Measurements from ENCODE around the gene ARHGAP24.

Gene ARHGAP24

DNA sequence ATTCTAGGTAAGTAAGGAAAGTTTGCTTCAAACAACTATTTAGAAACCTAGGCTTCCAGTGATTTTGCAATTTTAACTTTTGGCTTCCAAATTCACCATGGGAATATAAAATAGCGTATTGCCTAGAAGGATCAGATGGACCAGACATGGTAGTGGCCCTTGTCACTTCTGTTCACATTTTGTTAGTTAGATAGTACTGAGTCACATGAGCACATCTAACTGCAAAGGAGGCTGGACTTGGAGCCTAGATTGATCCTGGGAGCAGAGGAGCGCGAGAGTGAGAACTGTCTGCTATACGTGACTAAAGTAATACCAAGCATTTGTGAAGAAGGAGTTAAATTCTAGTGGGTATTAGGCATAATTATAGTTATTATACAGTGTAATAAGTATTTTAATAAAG is 102.4 kb downstream of the ARHGAP24 start:
- in situ Hi-C loops (cut with MboI; ENCODE audit: low sequenced_read_pairs): no loop called here

DNA sequence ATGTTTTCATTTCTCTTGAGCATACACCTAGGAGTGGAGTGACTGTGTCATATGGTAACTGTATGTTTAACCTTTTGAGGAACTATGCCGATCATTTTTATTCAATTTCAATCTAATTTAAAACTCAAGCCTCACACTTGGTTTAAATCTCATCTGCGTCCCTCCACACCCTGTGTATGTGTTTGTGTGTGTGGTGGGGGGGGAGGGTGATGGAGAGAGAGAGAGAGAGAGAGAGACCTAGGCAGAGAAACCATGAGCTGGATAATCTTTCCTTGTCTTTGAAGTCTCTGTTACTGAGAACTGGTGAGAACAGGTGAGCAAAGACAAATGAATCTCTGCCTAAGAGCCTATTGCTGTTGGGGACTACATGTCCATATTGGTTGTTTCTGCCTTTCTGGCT is 105.0 kb downstream of the ARHGAP24 start:
- in situ Hi-C loops (cut with MboI; ENCODE audit: low sequenced_read_pairs): no loop called here

- in situ Hi-C loops (cut with MboI; ENCODE audit: low sequenced_read_pairs): no loop called here
Measured at GRCh38 chr4:85580489-85580888, 105.5 kb downstream of the ARHGAP24 start.

DNA sequence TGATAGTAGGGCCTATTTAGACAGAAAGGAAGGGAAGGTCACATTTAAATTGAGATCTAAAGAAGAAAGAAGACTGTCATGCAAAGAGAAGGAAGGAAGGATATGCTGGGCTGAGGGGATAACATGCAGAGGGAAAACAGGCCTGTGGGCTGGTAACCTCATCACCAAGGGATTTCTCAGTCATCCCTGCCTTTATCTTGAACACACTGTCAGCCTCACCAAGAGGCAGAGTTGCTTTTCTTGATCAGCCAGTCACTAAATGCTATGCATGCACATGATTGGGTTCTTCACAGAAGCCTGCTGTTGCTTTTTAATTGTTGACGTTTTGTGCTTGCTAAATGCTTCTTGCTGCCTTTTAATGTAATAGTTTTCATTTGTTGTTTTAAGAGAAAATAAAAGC is 113.0 kb downstream of the ARHGAP24 start:
- in situ Hi-C loops (cut with MboI; ENCODE audit: low sequenced_read_pairs): no loop called here

DNA sequence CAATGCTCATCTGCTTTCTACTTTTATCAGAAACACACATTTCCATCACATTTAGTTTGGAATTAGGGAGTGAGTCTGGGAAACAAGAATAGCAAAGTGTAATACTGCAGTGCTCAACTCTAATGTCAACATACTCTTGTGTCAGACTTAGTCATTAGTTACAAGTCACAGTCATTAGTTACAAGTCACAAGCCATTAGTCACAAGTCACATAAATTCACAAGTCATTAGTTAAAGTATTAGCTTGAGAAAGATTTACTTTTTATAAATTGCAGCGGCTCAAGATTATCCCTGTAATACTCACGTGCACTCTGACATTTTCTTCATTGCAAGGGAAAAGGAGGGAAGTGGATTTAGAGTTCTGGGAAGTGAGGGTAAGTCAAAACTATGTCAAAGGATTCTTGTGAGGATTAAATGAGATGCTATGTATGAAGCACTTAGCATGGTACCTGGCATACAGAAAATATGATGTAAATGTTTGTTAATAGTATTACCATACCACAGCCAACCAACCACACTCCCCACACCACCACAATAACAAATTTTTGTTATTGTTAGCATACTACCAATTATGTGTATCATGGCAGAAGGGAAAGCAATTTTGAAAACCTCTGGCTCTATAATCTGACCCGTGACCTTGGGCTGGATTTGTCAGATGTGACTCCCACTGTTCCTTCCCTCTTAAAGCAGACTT is 116.6 kb downstream of the ARHGAP24 start:
- in situ Hi-C loops (cut with MboI; ENCODE audit: low sequenced_read_pairs): no loop called here

- in situ Hi-C loops (cut with MboI; ENCODE audit: low sequenced_read_pairs): no loop called here
Measured at GRCh38 chr4:85595098-85595775, 120.3 kb downstream of the ARHGAP24 start.

DNA sequence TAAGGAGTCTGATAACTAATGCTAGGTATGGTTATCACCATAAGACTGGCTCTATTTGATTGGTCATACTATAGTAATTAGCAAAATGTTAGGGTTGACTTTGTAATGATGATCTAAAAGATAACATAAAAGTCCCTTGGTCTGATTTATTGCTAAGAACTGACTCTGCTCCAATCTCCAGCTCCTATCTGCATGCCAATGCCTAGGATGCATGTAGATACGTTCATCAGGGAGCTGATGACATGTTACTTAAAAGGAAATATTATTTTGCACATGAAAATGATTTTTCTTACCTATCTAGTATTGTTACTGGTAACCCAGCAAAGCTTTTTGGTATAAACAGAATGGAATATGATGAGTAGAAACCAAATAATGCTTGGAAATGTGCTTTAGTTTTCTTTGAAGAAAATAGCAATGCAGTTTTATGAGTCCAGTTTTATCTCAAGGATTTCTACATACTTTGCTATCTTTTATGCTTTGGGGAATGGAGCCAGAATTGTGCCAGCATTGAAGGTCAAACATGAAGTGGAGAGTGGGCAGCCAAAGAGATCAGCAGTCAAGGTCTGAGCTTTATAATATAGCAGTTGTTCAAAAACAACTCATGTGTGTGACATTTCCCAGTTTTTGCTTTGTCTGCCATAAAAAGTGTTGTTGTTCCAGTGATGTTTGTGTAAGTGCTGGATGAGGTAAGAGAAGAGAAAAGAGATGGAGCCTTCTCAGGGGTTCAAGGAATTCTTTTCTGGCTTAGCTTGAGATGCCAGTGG is 121.0 kb downstream of the ARHGAP24 start:
- in situ Hi-C loops (cut with MboI; ENCODE audit: low sequenced_read_pairs): no loop called here

- in situ Hi-C loops (cut with MboI; ENCODE audit: low sequenced_read_pairs): no loop called here
Measured at GRCh38 chr4:85598936-85599335, 124.0 kb downstream of the ARHGAP24 start.

DNA sequence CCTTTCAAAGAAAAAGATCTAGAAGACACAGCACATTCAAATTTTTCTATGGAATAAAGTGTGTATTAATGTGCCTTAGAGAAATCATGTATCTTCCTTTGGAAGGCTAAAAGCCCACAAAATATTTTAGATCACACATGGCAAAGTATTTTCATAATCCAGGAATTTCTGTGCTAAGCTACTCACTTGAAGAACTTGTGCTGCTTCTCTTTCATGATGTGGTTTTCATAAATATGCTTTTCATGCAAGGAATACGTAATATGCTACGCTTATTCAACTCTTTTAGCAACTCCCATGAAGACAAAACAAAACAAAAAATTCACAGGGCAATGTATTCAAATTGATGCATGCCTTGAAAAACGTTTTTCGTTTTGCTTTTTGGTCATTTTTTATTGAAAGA is 125.6 kb downstream of the ARHGAP24 start:
- in situ Hi-C loops (cut with MboI; ENCODE audit: low sequenced_read_pairs): no loop called here

GRCh38 chr4:85603437-85604336 is 128.7 kb downstream of the ARHGAP24 start:
- in situ Hi-C loops (cut with MboI; ENCODE audit: low sequenced_read_pairs): no loop called here

GRCh38 chr4:85606505-85606904 is 131.6 kb downstream of the ARHGAP24 start:
- in situ Hi-C loops (cut with MboI; ENCODE audit: low sequenced_read_pairs): no loop called here

DNA sequence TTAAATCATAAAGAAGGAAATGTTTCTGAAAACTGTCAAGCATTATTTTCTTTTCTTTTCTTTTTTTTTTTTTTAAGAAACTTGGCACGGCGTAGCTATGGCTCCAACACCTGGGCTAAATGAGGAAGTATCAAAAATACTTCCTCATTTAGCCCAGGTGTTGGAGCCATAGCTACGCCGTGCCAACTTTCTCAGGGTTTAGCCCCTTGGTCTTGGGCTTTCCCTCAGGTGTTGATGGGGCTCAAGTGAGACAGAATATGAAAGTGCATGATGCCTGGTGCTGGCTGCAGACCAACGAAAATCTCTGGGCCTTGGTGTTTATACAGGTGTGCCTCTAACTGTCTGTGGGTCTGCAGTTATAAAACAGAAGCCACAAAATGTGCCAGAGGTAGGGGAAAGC is 132.7 kb downstream of the ARHGAP24 start:
- in situ Hi-C loops (cut with MboI; ENCODE audit: low sequenced_read_pairs): no loop called here

DNA sequence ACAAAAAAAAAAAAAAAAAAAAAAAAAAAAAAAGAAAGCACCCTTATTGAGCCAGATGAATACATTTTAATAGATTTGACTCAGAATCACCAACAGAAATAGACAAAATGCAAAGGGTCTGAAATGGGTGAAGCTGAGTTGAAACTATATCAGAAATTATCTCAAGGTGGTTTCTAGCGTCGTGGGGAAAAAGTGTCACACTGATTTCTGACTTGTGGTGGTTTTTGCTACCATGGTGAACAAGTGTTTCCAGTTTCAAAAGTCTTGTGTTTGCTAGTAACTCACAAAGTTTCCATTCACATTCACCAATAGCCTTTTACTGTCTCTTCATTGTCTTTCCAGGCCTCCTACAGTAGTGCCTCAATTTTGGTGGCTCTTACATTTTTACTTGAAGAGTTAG is 135.5 kb downstream of the ARHGAP24 start:
- in situ Hi-C loops (cut with MboI; ENCODE audit: low sequenced_read_pairs): no loop called here

DNA sequence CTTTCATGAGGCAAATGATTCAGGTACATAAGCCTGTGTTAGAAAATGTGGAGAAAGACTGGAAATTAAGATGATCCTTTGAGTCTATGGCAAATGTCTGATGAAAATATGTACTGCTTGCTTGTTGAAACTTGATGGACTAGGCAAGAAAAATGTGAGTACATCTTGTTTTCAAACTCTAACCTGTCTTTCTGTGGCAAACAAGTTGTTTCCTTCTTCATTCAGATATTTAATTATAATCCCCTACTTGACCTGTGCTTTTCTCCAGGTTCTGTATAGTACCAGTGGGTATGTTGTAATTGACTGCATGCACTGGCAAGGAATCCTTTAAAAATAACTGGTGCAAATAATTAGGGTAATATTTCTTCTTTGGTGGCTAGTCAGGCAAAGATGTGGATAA is 136.7 kb downstream of the ARHGAP24 start:
- in situ Hi-C loops (cut with MboI; ENCODE audit: low sequenced_read_pairs): no loop called here

DNA sequence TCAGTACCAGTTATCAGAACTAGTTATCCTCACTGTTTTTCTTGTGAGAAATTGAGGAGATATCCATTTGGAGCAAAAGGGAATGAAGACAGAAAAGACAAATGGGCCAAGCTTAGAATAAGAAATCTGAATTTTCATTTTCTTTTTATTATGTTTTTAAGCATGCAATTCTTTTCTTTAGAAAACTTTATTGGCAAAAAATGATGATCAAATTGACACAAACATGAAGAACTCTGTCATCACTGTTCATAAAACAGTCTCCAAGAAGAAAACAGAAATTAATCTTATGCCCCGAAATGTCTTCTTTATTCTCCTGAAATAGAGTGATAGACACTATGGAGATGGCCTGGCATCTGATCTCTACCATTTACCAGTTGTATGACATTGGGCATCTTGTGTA is 139.0 kb downstream of the ARHGAP24 start:
- in situ Hi-C loops (cut with MboI; ENCODE audit: low sequenced_read_pairs): no loop called here

GRCh38 chr4:85615952-85616351 is 141.0 kb downstream of the ARHGAP24 start:
- in situ Hi-C loops (cut with MboI; ENCODE audit: low sequenced_read_pairs): no loop called here

GRCh38 chr4:85617202-85617601 is 142.3 kb downstream of the ARHGAP24 start:
- in situ Hi-C loops (cut with MboI; ENCODE audit: low sequenced_read_pairs): no loop called here

- in situ Hi-C loops (cut with MboI; ENCODE audit: low sequenced_read_pairs): no loop called here
Measured at GRCh38 chr4:85632981-85633380, 158.0 kb downstream of the ARHGAP24 start.

DNA sequence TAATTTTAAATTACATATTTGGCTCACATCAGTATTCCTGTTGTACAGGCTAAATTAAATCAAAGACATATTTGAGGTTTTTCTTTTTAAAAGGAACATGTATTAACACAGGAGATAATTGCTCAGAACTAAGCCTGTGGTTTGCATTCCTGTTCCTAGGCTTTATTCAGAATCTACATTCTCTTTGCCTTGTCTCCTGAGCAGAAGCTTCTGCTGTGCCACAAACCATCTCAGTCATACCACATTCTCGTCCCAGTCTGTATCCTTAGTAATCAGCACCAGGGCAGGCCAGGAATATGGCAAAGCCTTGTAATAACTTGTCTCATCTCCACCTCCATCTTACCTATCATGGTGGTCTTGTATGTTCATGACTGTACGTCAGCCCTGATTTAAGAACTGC is 162.8 kb downstream of the ARHGAP24 start:
- in situ Hi-C loops (cut with MboI; ENCODE audit: low sequenced_read_pairs): no loop called here

- in situ Hi-C loops (cut with MboI; ENCODE audit: low sequenced_read_pairs): no loop called here
Measured at GRCh38 chr4:85639946-85640345, 165.0 kb downstream of the ARHGAP24 start.
